Sigmoid colon (tissue), 4 donors: ENCODE measurements around the gene NACC2.

ENCODE experiments used
- POLR2A ChIP-seq, 2 donors: fragments of 450-650 bp; IDR thresholded peaks; one replicate each; pipeline ENCODE4 v1.6.1; 2016; ENCODE audit warnings: antibody characterized with exemption in 2 of 2, mild to moderate bottlenecking in 2 of 2, moderate library complexity in 2 of 2
- POLR2AphosphoS5 ChIP-seq, 4 donors: sonication (generic); formaldehyde crosslinking; IDR thresholded peaks; one replicate each; pipeline ENCODE4 v1.6.1; 2017; ENCODE audit warnings: antibody characterized with exemption in 4 of 4

- TF ChIP-seq POLR2A (IDR thresholded peaks at IDR 0.05) (no peak), POLR2AphosphoS5 (IDR thresholded peaks at IDR 0.05) (no peak)
Observed at GRCh38 chr9:136096505-136097001, 1.5 kb upstream of the NACC2 start.
